Astrocyte of the spinal cord (primary cell): ENCODE measurements around the gene PCSK5.
A peak's percentile ranks its signal among the peaks of the same experiment; 100 is the strongest.

ENCODE experiments used
- DNase-seq: peaks from one replicate; pipeline ENCODE4 v3.0.0; 2011; ENCODE audit warnings: low read depth, low spot score
- H3K4me3 ChIP-seq: 2 replicates; pipeline ENCODE4 v1.5.1; 2011; ENCODE audit warnings: low read depth, mild to moderate bottlenecking, low read length, moderate library complexity
- in situ Hi-C: cut with HindIII; loops from 2 replicates; pipeline ENCODE4 v1.10.0; 2017; ENCODE audit warnings: low sequenced_read_pairs
- TF ChIP-seq, protein P1 (sequence below): IDR thresholded peaks from 2 replicates; pipeline ENCODE4 v1.5.1; 2012; ENCODE audit warnings: low read depth, mild to moderate bottlenecking, low read length, inconsistent platforms

Gene PCSK5

DNA sequence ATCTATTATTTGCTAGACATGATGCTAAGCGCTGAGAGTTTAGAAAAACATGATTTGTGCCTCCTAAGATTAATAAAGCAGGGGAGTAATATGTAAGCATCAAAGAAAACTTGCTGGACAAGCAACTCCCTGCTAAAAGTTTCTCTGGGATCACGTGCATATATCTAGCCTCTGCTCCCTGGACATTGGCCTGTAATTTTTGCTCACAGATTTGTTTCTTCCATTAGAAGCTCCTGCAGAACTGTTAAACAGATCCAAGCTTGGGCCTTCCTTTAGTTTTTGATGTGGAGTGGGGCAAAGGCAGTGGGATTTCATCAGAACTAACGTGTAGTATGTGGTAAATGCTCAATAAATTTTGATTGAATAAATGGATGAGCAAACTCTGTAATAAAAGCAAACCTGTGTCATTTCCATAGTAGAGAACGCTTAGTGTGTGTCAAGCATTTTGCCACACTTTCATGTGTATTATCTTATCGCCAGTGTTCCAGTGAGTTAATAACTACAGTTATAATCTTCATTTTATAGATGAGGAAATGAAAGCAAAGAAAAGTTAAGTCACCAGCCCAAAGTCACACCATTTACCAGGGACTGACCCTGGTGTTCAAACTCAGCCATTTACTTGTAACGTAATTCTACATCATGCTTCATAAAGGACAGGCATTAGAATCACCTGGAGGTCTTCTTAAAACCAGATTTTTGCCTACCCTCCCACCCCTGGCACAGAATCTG, 100.3 kb downstream of the PCSK5 start:
- in situ Hi-C loops = no loop called here
- DNase-seq = no peak
- no peak overlapping the region for H3K4me3 ChIP-seq
- TF ChIP-seq, protein P1, sequence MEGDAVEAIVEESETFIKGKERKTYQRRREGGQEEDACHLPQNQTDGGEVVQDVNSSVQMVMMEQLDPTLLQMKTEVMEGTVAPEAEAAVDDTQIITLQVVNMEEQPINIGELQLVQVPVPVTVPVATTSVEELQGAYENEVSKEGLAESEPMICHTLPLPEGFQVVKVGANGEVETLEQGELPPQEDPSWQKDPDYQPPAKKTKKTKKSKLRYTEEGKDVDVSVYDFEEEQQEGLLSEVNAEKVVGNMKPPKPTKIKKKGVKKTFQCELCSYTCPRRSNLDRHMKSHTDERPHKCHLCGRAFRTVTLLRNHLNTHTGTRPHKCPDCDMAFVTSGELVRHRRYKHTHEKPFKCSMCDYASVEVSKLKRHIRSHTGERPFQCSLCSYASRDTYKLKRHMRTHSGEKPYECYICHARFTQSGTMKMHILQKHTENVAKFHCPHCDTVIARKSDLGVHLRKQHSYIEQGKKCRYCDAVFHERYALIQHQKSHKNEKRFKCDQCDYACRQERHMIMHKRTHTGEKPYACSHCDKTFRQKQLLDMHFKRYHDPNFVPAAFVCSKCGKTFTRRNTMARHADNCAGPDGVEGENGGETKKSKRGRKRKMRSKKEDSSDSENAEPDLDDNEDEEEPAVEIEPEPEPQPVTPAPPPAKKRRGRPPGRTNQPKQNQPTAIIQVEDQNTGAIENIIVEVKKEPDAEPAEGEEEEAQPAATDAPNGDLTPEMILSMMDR = no peak

DNA sequence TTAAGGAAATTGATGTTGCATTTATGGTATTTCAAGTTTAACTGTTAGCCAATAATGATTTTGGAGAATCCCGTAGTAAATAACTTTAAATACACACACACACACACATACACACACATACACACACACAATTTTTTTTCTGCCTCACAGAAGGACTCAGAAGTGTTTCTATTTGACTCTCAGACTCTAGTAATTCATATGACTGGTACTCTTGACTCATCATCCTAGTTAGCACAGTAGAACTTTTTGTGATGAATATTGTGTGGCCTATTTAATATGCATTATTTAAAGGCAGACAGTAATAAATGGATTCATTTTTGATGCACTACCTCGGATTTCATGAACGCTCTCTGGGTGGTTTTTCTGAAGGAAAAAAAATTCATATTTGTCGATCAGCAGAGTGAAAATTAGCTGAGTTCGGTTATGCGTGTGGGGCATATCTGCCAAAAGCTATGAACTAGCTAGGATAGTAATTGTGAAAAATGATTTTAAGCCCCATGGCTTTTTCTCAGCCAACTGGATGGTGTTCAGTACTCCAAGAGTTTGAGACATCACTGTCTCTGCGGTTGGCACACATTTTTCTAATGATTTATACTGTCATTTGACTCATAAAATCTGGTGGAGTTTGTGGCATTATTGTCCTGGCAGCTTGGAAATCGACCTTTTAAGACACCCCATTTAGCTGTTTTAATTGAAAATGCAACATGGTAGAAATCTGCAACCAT, 102.2 kb downstream of the PCSK5 start:
- no peak overlapping the region for H3K4me3 ChIP-seq
- TF ChIP-seq, protein P1 = no peak
- no peak for DNase-seq
- in situ Hi-C loops = no loop called here

DNA sequence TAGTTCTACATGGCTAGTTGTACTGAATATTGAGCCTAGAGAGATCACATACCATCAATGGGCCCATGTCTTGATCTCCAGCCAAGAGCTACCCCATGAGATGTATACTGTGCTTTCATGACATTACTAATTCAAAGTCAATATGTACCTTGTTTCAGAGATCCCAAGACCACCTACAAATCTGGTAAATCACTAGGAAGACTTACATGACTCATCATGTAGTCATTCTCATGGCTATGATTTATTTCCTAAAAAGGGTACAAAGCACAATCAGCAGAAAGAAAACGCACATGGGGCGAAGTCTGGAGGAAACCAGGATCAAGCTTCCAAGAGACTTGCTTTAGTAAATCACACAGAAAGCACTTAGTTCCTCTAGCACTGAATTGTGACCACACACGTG, 103.0 kb downstream of the PCSK5 start:
- no peak overlapping the region for H3K4me3 ChIP-seq
- in situ Hi-C loops = no loop called here
- TF ChIP-seq, protein P1 = no peak
- peak; percentile 86 for DNase-seq

DNA sequence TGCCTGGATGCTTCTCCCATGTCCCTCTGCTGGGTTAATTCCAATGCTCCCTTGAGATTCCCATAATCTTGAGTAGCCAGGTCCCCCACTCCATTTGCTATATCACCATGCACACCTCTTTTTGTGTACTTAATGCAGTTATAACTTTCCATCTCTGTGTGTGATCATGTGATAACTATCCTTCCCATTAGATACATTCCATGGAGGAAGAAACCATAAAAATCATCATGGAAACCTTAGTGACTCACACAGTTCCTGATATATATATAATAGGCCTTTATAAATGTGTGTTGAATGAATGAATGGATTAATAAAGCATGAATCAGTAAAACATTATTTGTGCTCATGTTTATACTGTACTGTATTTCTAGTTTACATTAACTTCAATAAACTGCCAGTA, 104.6 kb downstream of the PCSK5 start:
- TF ChIP-seq, protein P1 = no peak
- DNase-seq = no peak
- no peak overlapping the region for H3K4me3 ChIP-seq
- in situ Hi-C loops = no loop called here

DNA sequence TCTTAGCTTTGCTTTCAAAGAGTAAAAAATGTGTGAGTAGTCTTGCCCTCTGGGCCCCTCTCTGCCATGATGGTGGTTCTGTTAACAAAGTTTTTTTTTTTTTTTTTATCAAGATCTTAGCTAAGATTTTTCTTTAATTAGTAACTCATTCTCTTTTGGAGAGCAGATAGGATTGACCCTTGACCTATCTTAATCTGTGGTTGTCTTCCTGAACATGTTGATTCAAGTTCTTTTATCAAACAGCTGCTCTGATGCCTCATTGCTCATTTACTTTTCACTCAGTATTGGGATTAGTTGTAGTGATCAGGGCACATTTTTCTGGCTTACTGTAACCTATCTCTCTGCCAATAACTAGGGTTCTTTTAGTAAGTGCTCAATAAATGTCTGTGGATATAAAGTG, 106.3 kb downstream of the PCSK5 start:
- in situ Hi-C loops = no loop called here
- H3K4me3 ChIP-seq = no peak overlapping the region
- no peak for DNase-seq
- TF ChIP-seq, protein P1 = no peak

DNA sequence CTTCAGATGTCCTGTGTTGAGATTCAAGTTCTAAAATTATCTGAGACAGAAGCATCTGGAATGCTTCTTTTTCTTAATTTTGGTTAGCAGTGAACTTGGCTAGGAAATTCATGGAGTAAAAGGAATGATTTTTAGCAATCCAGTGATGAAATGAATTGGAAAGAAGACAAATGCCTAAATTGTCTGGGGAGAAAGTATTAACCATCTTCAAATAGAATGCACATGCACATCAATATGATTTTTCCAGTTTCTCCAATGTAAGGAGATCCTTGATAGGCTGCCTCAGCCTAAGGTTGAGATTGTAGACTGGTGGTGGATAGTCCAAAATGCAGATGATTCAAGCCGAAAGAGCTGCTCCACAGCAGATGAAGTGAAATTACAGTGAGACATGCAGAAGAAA, 106.7 kb downstream of the PCSK5 start:
- TF ChIP-seq, protein P1 = no peak
- in situ Hi-C loops = no loop called here
- DNase-seq = no peak
- no peak overlapping the region for H3K4me3 ChIP-seq
